ENCODE data around the gene FBXW11. TPM values are rescaled to one million over a fixed set of nuclear protein-coding genes. Genes with fewer than 3 reads are reported as not detected.

The FBXW11 gene
- polyA plus RNA-seq, 1 donor from 2014 or later = 103 TPM

- TF ChIP-seq MXI1 (conservative IDR thresholded peaks at IDR 0.05; ENCODE audit: poor library complexity, severe bottlenecking) = no peak
- TF ChIP-seq REST (IDR thresholded peaks at IDR 0.05; ENCODE audit: borderline replicate concordance) = no peak
- TF ChIP-seq POLR2AphosphoS5 (IDR thresholded peaks at IDR 0.05) = no peak
- no peak for TF ChIP-seq EZH2 (IDR thresholded peaks at IDR 0.05; ENCODE audit: borderline replicate concordance, insufficient read depth, low read length, poor library complexity, severe bottlenecking)
- TF ChIP-seq TAF1 (IDR thresholded peaks at IDR 0.05; ENCODE audit: low read depth) = no peak
- TF ChIP-seq RAD21 (conservative IDR thresholded peaks at IDR 0.05) = no peak
- TF ChIP-seq CTCF (IDR thresholded peaks at IDR 0.05; ENCODE audit: poor library complexity, severe bottlenecking) = no peak
- TF ChIP-seq SMC3 (conservative IDR thresholded peaks at IDR 0.05; ENCODE audit: poor library complexity) = no peak
- TF ChIP-seq EP300 (conservative IDR thresholded peaks at IDR 0.05; ENCODE audit: poor library complexity, severe bottlenecking) = no peak
- H3K27me3 ChIP-seq (ENCODE audit: insufficient read depth, low read depth, low read length) = no peaks in the 10 kb centered on the region
- H3K36me3 ChIP-seq (ENCODE audit: insufficient read depth, low read length) = no peaks in the 10 kb centered on the region
- no peak overlapping the region for H3K4me3 ChIP-seq (ENCODE audit: low read length)
- no peak overlapping the region for H3K27ac ChIP-seq (ENCODE audit: low read length)
- no peaks in the 10 kb centered on the region for H3K9me2 ChIP-seq (ENCODE audit: insufficient read depth, low read length)
- H2AFZ ChIP-seq (ENCODE audit: low read depth, low read length) = no peak overlapping the region
- H3K79me2 ChIP-seq (replicated peaks; ENCODE audit: insufficient read depth, low read length) = no peaks in the 10 kb centered on the region
- H4K20me1 ChIP-seq (ENCODE audit: insufficient read depth) = no peaks in the 10 kb centered on the region
- no peaks in the 10 kb centered on the region for H3K9me3 ChIP-seq (ENCODE audit: low read length)
- no peaks in the 10 kb centered on the region for H3F3A ChIP-seq (ENCODE audit: insufficient read depth, low read length, poor library complexity, severe bottlenecking)
- H3K9ac ChIP-seq (ENCODE audit: low read length) = no peak overlapping the region
- no peak overlapping the region for H3K4me2 ChIP-seq (ENCODE audit: low read length)
Measured at GRCh38 chr5:171841984-171842776, 164.3 kb downstream of the FBXW11 start.

GRCh38 chr5:171840711-171841522 is 165.5 kb downstream of the FBXW11 start:
- Histone ChIP-seq H3K4me3 (ENCODE audit: low read length) (no peak overlapping the region), H3K9me3 (ENCODE audit: low read length) (no peaks in the 10 kb centered on the region), H3K36me3 (ENCODE audit: insufficient read depth, low read length) (no peaks in the 10 kb centered on the region), H3K79me2 (replicated peaks; ENCODE audit: insufficient read depth, low read length) (no peaks in the 10 kb centered on the region), H3K27me3 (ENCODE audit: insufficient read depth, low read depth, low read length) (no peaks in the 10 kb centered on the region), H3F3A (ENCODE audit: insufficient read depth, low read length, poor library complexity, severe bottlenecking) (no peaks in the 10 kb centered on the region), H2AFZ (ENCODE audit: low read depth, low read length) (no peak overlapping the region), H3K9me2 (ENCODE audit: insufficient read depth, low read length) (no peaks in the 10 kb centered on the region), H3K27ac (ENCODE audit: low read length) (no peak overlapping the region), H4K20me1 (ENCODE audit: insufficient read depth) (no peaks in the 10 kb centered on the region), H3K4me2 (ENCODE audit: low read length) (no peak overlapping the region), H3K9ac (ENCODE audit: low read length) (no peak overlapping the region)
- TF ChIP-seq RAD21 (conservative IDR thresholded peaks at IDR 0.05) (no peak), REST (IDR thresholded peaks at IDR 0.05; ENCODE audit: borderline replicate concordance) (no peak), CTCF (IDR thresholded peaks at IDR 0.05; ENCODE audit: poor library complexity, severe bottlenecking) (no peak), MXI1 (conservative IDR thresholded peaks at IDR 0.05; ENCODE audit: poor library complexity, severe bottlenecking) (no peak), POLR2AphosphoS5 (IDR thresholded peaks at IDR 0.05) (no peak), EZH2 (IDR thresholded peaks at IDR 0.05; ENCODE audit: borderline replicate concordance, insufficient read depth, low read length, poor library complexity, severe bottlenecking) (no peak), SMC3 (conservative IDR thresholded peaks at IDR 0.05; ENCODE audit: poor library complexity) (no peak), EP300 (conservative IDR thresholded peaks at IDR 0.05; ENCODE audit: poor library complexity, severe bottlenecking) (no peak), TAF1 (IDR thresholded peaks at IDR 0.05; ENCODE audit: low read depth) (no peak)
